HG03045 (cell line): Measurements from ENCODE around the gene SUGCT.

Source experiments
- ATAC-seq: cut with Tn5 transposase; IDR thresholded peaks from one replicate; pipeline ENCODE4 v1.9.1; 2021; ENCODE audit warnings: mild to moderate bottlenecking, moderate library complexity; ENCODE audit not compliant: unreplicated experiment

Gene SUGCT

DNA sequence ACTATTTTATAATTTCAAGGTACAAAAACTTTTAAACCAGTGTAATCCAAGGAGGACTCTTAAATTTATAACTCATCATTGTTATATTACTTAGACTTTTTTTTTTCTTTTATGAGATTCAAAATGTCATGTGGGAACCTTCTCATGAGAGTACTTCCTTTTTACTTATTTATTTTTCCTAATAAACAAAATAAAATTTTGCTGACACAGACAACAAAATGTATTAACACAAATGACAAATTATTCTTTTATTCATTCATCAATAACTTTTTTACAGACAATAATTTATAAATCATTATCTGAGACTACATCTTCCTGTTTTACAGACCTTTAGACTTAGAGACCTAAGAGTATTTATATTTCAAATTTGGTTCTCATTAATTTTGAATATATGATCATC lies 706.2 kb downstream of the SUGCT start:
- no peak for ATAC-seq

GRCh38 chr7:40842641-40843040 lies 707.8 kb downstream of the SUGCT start:
- no peak for ATAC-seq

GRCh38 chr7:40843338-40843985 lies 708.7 kb downstream of the SUGCT start:
- no peak for ATAC-seq

GRCh38 chr7:40845943-40846342 lies 711.1 kb downstream of the SUGCT start:
- ATAC-seq = no peak

DNA sequence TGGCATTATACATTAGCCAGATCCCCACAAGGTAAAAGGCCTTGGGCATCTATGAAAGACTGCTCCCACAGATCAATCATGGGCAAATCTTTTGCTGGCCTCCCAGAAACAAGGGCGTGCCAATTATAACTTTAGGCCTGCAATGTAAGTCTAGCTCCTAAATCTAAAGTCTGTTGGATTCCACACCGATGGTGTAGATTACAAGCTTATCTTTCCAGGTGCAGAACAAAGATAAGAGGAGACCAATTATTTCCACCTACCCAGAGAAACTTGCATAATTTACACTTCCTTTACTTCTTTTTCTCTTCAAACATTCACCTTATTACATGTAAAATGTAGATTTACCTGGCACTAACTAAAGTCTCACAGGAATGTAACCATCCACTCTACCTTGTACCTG lies 713.1 kb downstream of the SUGCT start:
- no peak for ATAC-seq

DNA sequence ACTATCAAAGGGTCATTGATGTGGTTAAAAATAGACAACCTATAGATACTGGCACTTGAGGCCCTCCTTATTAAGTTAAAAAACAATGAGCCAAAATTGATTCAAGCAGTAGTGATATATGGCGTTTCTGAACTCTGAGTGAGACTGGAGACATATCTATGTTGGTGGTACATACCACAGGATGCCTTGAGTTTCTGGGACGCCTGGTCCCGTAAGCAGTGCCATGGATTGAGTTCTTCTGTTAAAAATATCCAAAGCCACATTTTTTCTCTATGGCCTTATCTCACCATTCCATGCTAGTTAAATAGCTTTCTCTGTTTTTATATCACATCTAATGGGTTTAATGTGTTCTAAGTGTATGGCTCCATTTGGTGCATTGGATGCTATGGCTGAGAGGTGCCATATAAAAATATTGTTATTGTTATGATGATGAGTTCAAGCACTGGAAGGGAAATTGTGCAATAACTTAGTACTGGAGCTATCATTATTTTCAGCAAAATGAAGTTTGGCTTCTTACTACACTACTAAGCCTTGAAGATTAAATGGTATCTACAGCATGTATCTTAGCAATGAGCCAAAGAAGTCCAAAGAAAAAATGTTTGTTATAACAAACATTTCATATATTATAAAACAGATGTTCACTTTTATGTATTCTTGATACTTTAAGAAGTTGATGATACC lies 713.9 kb downstream of the SUGCT start:
- ATAC-seq = no peak

DNA sequence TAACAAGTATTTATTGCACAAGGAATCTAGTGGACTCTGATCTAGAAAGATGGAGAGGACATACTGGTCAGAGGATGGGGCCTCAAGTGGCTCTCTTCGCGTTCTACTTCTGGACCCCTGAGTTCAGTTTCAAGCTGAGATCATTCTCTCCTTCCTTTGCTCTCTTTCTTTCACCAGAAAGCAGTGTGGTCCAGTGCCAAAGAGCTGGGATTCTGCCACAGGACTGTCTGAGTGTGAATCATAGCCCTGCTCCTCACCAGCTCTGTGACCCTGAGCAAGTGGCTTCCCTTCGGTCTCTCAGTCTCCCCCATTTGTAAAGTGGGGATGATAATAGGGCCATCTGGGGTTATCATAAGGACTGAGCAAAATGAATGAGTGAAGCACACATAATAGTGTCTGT lies 715.2 kb downstream of the SUGCT start:
- ATAC-seq = no peak

- ATAC-seq = no peak
Measured at GRCh38 chr7:40851001-40851400, 716.2 kb downstream of the SUGCT start.

DNA sequence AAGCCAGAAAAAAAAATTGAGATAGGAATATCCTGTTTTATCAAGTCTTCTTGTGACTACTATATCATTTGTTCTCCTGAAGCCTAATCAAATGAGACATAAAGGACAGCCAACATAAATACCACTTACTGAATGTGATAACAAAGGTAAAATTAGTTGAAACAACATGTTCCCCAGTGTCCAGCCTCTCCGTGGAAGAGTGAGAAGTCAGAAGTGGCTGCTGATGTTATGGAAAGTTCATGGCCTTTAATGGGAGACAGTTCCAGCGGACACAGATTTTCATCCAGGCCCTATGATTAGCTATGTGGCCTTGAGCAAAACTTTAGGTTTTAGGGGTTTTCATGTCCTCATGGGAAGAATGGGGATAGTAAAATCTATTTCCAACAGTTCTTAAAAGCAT lies 724.3 kb downstream of the SUGCT start:
- ATAC-seq = no peak

GRCh38 chr7:40859965-40860543 lies 725.2 kb downstream of the SUGCT start:
- ATAC-seq = no peak

DNA sequence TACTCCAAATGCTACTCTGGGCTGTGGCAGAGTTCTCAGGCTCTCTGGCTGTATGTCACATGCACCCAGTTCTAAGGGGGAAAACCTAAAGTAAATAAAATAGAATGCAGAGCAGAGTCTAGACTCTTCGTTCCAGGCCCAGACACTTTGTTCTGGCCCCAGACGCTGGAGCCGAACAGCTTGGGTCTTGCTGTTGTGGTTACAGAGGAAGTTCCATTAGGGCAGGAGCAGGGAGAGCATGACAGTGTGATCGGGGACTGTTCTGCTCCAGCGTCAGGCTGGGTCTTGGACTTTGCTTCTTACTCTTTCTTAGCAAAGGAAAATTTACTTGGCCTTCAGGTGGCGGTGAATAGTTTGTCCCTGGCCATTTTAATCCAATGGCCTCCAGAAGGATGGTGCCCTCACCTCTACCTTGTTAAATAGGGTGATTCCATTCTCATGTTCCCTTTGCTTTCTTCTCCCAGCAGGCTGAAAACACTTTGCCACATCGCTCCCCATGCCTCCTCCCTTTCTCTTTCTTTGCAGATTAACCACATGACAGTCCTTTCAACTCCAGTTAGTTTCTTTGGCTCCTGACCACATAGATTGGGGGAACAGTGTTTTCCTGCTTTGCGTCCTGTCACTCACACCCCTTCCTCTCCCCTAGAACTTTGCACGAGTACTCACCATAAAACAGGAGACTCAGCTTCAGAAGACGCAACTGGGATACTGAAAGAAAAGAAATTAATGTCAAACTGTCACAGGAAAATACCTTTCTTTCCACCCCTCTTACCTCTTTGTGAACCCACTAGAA lies 730.8 kb downstream of the SUGCT start:
- ATAC-seq = no peak

- no peak for ATAC-seq
Measured at GRCh38 chr7:40866601-40867000, 731.8 kb downstream of the SUGCT start.

DNA sequence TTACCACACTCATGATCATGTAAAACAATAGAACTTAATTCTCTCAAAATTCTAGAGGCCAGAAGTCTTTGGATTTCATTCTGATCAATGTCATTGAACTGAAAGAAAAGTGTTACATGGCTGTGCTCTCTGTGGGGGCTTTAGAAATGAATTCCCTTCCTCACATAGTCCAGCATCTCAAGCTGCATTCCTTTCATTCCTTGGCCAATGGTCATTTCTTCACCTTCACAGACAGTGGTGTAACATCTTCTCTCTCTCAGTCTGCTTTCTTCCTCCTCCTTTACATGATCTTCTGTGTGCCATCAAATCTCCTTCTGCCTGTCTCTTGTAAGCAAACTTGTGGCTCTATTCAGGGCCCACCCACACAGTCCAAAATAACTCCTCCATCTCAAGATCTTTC lies 735.3 kb downstream of the SUGCT start:
- ATAC-seq = no peak

- no peak for ATAC-seq
Measured at GRCh38 chr7:40873248-40873647, 738.4 kb downstream of the SUGCT start.

GRCh38 chr7:40874756-40875155 lies 740.0 kb downstream of the SUGCT start:
- no peak for ATAC-seq

DNA sequence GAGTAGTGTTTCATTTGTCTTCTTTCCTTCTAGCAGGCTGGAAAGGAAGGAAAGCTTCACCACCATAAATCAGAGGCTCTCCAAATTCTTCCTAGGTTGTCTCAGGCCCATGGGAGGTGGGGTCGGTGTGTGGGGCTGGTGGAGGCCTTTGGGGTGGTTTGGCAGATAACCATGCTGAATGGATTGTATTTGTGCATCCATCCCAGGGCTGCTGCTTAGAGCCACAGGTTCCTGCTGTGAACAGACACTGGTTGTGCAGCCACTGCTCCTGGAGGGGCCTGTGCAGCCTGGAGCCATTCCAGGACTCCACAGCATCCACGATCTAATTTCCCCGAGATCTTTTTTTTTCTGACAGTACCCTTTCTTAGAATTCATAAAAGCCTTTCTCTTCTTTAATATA lies 741.8 kb downstream of the SUGCT start:
- no peak for ATAC-seq

DNA sequence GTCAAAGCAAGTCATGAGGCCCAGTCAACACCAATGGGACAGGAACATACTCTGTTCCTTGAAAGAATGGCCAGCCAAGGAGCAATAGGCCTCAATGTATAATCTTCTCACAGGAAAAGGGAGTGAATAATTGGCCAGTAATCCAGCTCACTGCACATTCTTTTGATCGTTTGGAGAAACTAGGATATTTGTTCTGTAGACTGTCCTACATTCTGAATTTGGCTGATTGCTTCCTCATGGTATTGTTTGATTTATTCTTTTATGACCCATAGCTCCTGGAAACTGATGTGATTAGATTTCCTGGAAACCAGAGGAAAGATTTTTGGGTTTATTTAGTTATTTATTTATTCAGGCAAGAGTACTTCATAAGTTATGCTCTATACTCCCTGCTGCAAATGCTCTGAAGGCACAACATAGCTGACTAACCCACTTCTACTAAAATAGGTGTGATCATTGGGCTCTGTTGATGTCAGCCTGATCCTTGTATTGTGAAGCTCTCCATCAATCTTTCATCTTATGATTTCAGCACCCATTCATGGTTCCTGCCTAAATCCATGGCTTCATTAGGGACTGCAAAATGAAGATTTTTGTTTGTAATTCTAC lies 745.2 kb downstream of the SUGCT start:
- no peak for ATAC-seq

GRCh38 chr7:40880581-40880980 lies 745.8 kb downstream of the SUGCT start:
- ATAC-seq = no peak

DNA sequence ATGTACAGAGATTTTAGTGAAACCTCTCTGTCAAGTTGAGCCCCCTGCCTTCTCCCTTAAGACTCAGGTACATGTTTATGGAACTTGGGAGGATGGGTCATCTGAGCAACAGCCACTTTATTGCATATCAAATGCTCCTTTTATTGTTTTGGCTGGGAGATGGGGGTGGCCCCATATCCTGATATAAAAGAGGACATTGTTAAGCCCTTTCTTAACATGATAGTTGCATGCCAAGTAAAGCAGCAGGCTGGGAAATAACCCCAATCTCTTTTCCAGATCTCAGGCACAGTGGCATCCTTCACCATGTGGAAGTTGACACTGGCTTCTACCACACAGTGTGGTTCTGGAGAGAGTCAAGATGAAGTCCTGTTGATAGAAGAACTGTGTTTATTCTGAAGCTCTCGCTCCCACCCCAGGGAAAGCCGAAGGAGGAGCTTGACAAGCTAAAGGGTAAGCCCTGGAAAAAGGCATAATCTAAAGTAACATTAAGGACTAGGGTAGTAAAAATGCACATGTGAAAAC lies 746.7 kb downstream of the SUGCT start:
- ATAC-seq = no peak

DNA sequence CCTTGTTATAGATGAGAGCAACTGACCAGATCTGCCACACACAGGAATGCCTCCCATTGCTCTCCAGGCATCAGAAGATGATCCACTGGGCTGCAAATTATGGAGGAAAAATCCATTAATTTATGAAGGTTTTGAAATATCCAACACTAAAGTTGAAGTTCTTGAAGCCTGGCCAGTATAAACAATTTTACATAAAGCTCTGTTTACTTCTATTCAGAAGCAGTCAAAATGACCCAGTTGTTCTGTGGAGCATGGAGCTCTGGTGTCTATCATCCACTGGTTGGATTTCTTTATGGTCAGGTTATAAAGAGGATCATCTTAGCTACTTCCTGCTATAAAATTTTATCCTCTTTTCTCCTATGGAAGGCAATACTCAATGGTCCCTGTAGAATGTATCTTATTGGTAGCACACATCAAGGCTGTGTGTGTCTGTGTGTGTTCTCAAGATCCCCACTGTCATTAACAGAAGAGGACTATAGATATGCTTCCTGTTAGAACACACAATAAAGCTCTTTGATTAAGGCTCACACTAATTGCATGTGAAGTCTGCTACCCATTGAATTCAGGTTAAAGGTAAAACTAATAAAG lies 747.4 kb downstream of the SUGCT start:
- no peak for ATAC-seq

DNA sequence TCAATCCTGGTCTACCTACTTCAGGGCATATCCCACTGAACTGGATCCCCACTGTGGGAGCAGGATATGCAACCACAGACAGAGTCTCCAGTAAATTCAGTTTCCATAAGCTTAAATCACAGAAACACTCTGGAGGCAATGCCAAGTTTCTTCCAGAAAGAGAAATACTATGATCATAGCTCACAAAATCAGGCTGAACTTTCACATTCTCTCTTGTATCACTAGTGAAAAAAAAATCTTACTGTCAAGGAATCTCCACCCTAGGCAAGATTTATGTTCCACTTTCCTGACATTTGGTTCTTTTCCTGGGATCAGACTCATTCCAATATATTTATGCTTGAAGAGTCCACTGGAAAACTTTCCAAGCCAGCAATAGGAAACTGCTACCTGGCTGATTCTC lies 749.0 kb downstream of the SUGCT start:
- no peak for ATAC-seq
